GM12875 (cell line): Measurements from ENCODE around the gene HMGXB3.

Source experiments
- H3K4me3 ChIP-seq: one replicate; pipeline ENCODE4 v1.5.1; 2011; ENCODE audit warnings: low read depth, low read length, control low read depth
- CTCF ChIP-seq: IDR thresholded peaks from 2 replicates; pipeline ENCODE4 v1.5.1; 2011; ENCODE audit warnings: low read depth, mild to moderate bottlenecking, control low read depth, inconsistent platforms, low read length, moderate library complexity, borderline replicate concordance; ENCODE audit not compliant: insufficient read depth

Gene HMGXB3

GRCh38 chr5:150035139-150035895 lies 34.8 kb downstream of the HMGXB3 start:
- TF ChIP-seq CTCF, result no peak
- no peak overlapping the region for H3K4me3 ChIP-seq

- no peak overlapping the region for H3K4me3 ChIP-seq
- no peak for TF ChIP-seq CTCF
These were observed 36.0 kb downstream of the HMGXB3 start for GRCh38 chr5:150036513-150036912.

- H3K4me3 ChIP-seq, result no peak overlapping the region
- TF ChIP-seq CTCF, result no peak
These were observed 38.0 kb downstream of the HMGXB3 start for GRCh38 chr5:150038547-150038946.

GRCh38 chr5:150042459-150042858 lies 41.9 kb downstream of the HMGXB3 start:
- no peak overlapping the region for H3K4me3 ChIP-seq
- TF ChIP-seq CTCF, result no peak

- TF ChIP-seq CTCF, result no peak
- H3K4me3 ChIP-seq, result no peak overlapping the region
These were observed 43.3 kb downstream of the HMGXB3 start for GRCh38 chr5:150043657-150044328.

GRCh38 chr5:150044329-150044681 lies 43.8 kb downstream of the HMGXB3 start:
- TF ChIP-seq CTCF, result no peak
- H3K4me3 ChIP-seq, result no peak overlapping the region

- no peak for TF ChIP-seq CTCF
These were observed 44.2 kb downstream of the HMGXB3 start for GRCh38 chr5:150044712-150045111.

More at GRCh38 chr5:150044712-150045111, 44.2 kb downstream of the HMGXB3 start:
- no peak overlapping the region for H3K4me3 ChIP-seq
